ENCODE measurements around the gene OR9Q2.
"Not testable (repeated sequence)": the region's sequence is repeated elsewhere in the genome, so short reads cannot be mapped to it uniquely, and the experiment has no call there.

Gene OR9Q2

GRCh38 chr11:58199271-58199670, 10.4 kb downstream of the OR9Q2 start:
- TF ChIP-seq JUND (IDR thresholded peaks at IDR 0.05; ENCODE audit: low read depth) = no peak
- in situ Hi-C loops (cut with HindIII; ENCODE audit: low pct_unique_long_range_greater_than_20kb, low sequenced_read_pairs) = no loop called here
- DNase-seq (ENCODE audit: low read depth in 1 of 2, low spot score in 1 of 2) = no peak

GRCh38 chr11:58204042-58204441, 15.2 kb downstream of the OR9Q2 start, which contains the start of gene OR1S2:
OR1S2 (minus strand) TSS chr11:58204142; CDS start chr11:58204142, 0 bp downstream.
- in situ Hi-C loops (cut with HindIII; ENCODE audit: low pct_unique_long_range_greater_than_20kb, low sequenced_read_pairs) = no loop called here
- DNase-seq (ENCODE audit: low read depth in 1 of 2, low spot score in 1 of 2) = no peak

GRCh38 chr11:58212420-58212819, 23.6 kb downstream of the OR9Q2 start, which contains the start of gene OR1S1:
OR1S1 (plus strand) TSS chr11:58212720.
- DNase-seq (ENCODE audit: low read depth in 1 of 2, low spot score in 1 of 2); in situ Hi-C loops (cut with HindIII; ENCODE audit: low pct_unique_long_range_greater_than_20kb, low sequenced_read_pairs): not testable (repeated sequence)

More at GRCh38 chr11:58204042-58204441, 15.2 kb downstream of the OR9Q2 start, which contains the start of gene OR1S2:
- no peak for TF ChIP-seq JUND (IDR thresholded peaks at IDR 0.05; ENCODE audit: low read depth)

GRCh38 chr11:58216476-58216875, 27.6 kb downstream of the OR9Q2 start:
- in situ Hi-C loops (cut with HindIII; ENCODE audit: low pct_unique_long_range_greater_than_20kb, low sequenced_read_pairs) = no loop called here
- DNase-seq (ENCODE audit: low read depth in 1 of 2, low spot score in 1 of 2) = no peak
- no peak for TF ChIP-seq JUND (IDR thresholded peaks at IDR 0.05; ENCODE audit: low read depth)

GRCh38 chr11:58222721-58223120, 33.9 kb downstream of the OR9Q2 start:
- no peak for TF ChIP-seq JUND (IDR thresholded peaks at IDR 0.05; ENCODE audit: low read depth)
- in situ Hi-C loops (cut with HindIII; ENCODE audit: low pct_unique_long_range_greater_than_20kb, low sequenced_read_pairs) = no loop called here
- DNase-seq (ENCODE audit: low read depth in 1 of 2, low spot score in 1 of 2) = no peak

- in situ Hi-C loops (cut with HindIII; ENCODE audit: low pct_unique_long_range_greater_than_20kb, low sequenced_read_pairs) = no loop called here
- DNase-seq (ENCODE audit: low read depth in 1 of 2, low spot score in 1 of 2) = no peak
Measured at GRCh38 chr11:58227956-58228615, 39.2 kb downstream of the OR9Q2 start.

More at GRCh38 chr11:58227956-58228615, 39.2 kb downstream of the OR9Q2 start:
- no peak for TF ChIP-seq JUND (IDR thresholded peaks at IDR 0.05; ENCODE audit: low read depth)

Data from T47D (cell line).